Measurements from ENCODE around the gene FCHSD1. TPM values are rescaled to one million over a fixed set of nuclear protein-coding genes. Genes with fewer than 3 reads are reported as not detected.

The FCHSD1 gene
- total and polyA plus RNA-seq, 2 donors (not counting 3 experiments of a cell fraction or from before 2014, with no cell fraction given), result 35.1 to 37.0 TPM

- POLR2A ChIA-PET, result no interaction called here
- H3K79me2 ChIP-seq (ENCODE audit: control insufficient read depth, insufficient read depth, low read length), result peaks cover 9% of the 10 kb centered on the region
- DNase-seq (ENCODE audit: low read depth, low spot score) (no peak), FAIRE-seq (no peak)
- dilution Hi-C loops (cut with MboI; ENCODE audit: extremely low pct_ligation_motif_present, low sequenced_read_pairs), result no loop called here
- no peaks in the 10 kb centered on the region for H3K27me3 ChIP-seq (ENCODE audit: control insufficient read depth in 2 of 2, insufficient read depth in 2 of 2, low read length in 2 of 2)
- H3K4me3 ChIP-seq (replicated peaks in 1 of 3; ENCODE audit: insufficient read depth in 1 of 3, low read depth in 1 of 3, low read length in 3 of 3), result no peak overlapping the region
- TF ChIP-seq MYC (IDR thresholded peaks at IDR 0.05; ENCODE audit: low read depth, low read length), result no peak
- no peak for TF ChIP-seq GATA2 (IDR thresholded peaks at IDR 0.05; ENCODE audit: insufficient read depth, insufficient read length, low read depth, low read length)
- TF ChIP-seq, protein P1, sequence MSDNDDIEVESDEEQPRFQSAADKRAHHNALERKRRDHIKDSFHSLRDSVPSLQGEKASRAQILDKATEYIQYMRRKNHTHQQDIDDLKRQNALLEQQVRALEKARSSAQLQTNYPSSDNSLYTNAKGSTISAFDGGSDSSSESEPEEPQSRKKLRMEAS (IDR thresholded peaks at IDR 0.05; ENCODE audit: insufficient read depth, insufficient read length), result no peak
- no peak for TF ChIP-seq POLR2A (IDR thresholded peaks at IDR 0.05; ENCODE audit: low read depth, low read length)
- TF ChIP-seq POLR2AphosphoS5 (IDR thresholded peaks at IDR 0.05; ENCODE audit: insufficient read depth, low read depth, low read length), result no peak
- H3K9ac ChIP-seq (replicated peaks; ENCODE audit: extremely low read depth, insufficient read depth, low read length), result no peak overlapping the region
- no peaks in the 10 kb centered on the region for H3K9me3 ChIP-seq (replicated peaks; ENCODE audit: control insufficient read depth, insufficient read depth, low read length)
- no peaks in the 10 kb centered on the region for H3K9me1 ChIP-seq (replicated peaks; ENCODE audit: control insufficient read depth, extremely low read depth, insufficient read depth, low read length)
- peaks cover 16 to 40% of the 10 kb centered on the region in 2 experiments for H3K36me3 ChIP-seq (ENCODE audit: control insufficient read depth in 2 of 2, extremely low read depth in 1 of 2, insufficient read depth in 2 of 2, low read length in 2 of 2)
- H4K20me1 ChIP-seq (replicated peaks; ENCODE audit: control insufficient read depth, extremely low read depth, insufficient read depth, low read length), result no peaks in the 10 kb centered on the region
- no peak overlapping the region for H3K27ac ChIP-seq (ENCODE audit: insufficient read depth, low read depth, low read length)
- CTCF ChIA-PET, result interaction anchor here (3.6 to 10.5 kb wide), 2 partner anchors 10 to 36 kb away, joined by 23 to 63 read pairs; partner anchors contain the start of gene DIAPH1
- H2AFZ ChIP-seq (ENCODE audit: low read depth, low read length), result no peak overlapping the region
- H3K4me2 ChIP-seq (ENCODE audit: insufficient read depth, low read length), result no peak overlapping the region
- intact Hi-C loops (cut with micrococcal nuclease), result no loop called here
- no peaks in the 10 kb centered on the region for H3K4me1 ChIP-seq (ENCODE audit: control insufficient read depth, extremely low read depth, insufficient read depth, low read length)
- no TSS peak for BruUV-seq (replicated peaks)
Observed at GRCh38 chr5:141628175-141628788, 22.9 kb downstream of the FCHSD1 start.

DNA sequence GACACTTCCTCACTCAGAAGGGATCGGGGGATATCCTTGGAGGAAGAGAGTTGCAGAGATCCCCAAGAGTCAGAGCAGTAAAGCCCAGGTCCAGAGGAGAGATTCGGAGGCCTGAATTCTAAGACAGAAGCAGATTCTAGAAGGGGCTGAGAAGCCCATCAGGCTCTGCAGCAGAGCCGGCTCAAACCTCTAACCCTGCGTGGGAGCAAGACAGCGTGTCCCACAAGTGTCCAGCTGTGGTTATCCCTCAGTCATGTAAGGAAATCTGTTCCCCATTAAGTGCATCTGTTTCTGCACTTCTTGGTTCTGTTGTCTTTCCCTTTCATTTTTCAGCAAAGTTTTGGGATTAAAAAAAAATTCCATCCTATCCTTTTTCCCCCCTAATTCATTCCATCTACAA, 27.6 kb downstream of the FCHSD1 start:
- FAIRE-seq (no peak), DNase-seq (ENCODE audit: low read depth, low spot score) (no peak)
- CTCF ChIA-PET, result interaction anchor here (8.5 kb wide), 1 partner anchor 32 kb away, joined by 1019 read pairs; no protein-coding TSS in a partner anchor
- Histone ChIP-seq H3K27ac (ENCODE audit: insufficient read depth, low read depth, low read length) (no peak overlapping the region), H3K9ac (replicated peaks; ENCODE audit: extremely low read depth, insufficient read depth, low read length) (no peak overlapping the region), H3K27me3 (ENCODE audit: control insufficient read depth in 2 of 2, insufficient read depth in 2 of 2, low read length in 2 of 2) (no peaks in the 10 kb centered on the region), H3K79me2 (ENCODE audit: control insufficient read depth, insufficient read depth, low read length) (no peaks in the 10 kb centered on the region), H2AFZ (ENCODE audit: low read depth, low read length) (no peak overlapping the region), H3K4me3 (replicated peaks in 1 of 3; ENCODE audit: insufficient read depth in 1 of 3, low read depth in 1 of 3, low read length in 3 of 3) (no peak overlapping the region), H3K36me3 (ENCODE audit: control insufficient read depth in 2 of 2, extremely low read depth in 1 of 2, insufficient read depth in 2 of 2, low read length in 2 of 2) (peaks cover 17 to 41% of the 10 kb centered on the region in 2 experiments), H4K20me1 (replicated peaks; ENCODE audit: control insufficient read depth, extremely low read depth, insufficient read depth, low read length) (no peaks in the 10 kb centered on the region), H3K4me2 (ENCODE audit: insufficient read depth, low read length) (no peak overlapping the region), H3K4me1 (ENCODE audit: control insufficient read depth, extremely low read depth, insufficient read depth, low read length) (no peaks in the 10 kb centered on the region), H3K9me1 (replicated peaks; ENCODE audit: control insufficient read depth, extremely low read depth, insufficient read depth, low read length) (no peaks in the 10 kb centered on the region), H3K9me3 (replicated peaks; ENCODE audit: control insufficient read depth, insufficient read depth, low read length) (no peaks in the 10 kb centered on the region)
- dilution Hi-C loops (cut with MboI; ENCODE audit: extremely low pct_ligation_motif_present, low sequenced_read_pairs), result no loop called here
- intact Hi-C loops (cut with micrococcal nuclease), result no loop called here
- no peak for TF ChIP-seq GATA2 (IDR thresholded peaks at IDR 0.05; ENCODE audit: insufficient read depth, insufficient read length, low read depth, low read length)
- TF ChIP-seq, protein P1 (IDR thresholded peaks at IDR 0.05; ENCODE audit: insufficient read depth, insufficient read length), result no peak
- TF ChIP-seq POLR2A (IDR thresholded peaks at IDR 0.05; ENCODE audit: low read depth, low read length), result no peak
- TF ChIP-seq, protein P2, sequence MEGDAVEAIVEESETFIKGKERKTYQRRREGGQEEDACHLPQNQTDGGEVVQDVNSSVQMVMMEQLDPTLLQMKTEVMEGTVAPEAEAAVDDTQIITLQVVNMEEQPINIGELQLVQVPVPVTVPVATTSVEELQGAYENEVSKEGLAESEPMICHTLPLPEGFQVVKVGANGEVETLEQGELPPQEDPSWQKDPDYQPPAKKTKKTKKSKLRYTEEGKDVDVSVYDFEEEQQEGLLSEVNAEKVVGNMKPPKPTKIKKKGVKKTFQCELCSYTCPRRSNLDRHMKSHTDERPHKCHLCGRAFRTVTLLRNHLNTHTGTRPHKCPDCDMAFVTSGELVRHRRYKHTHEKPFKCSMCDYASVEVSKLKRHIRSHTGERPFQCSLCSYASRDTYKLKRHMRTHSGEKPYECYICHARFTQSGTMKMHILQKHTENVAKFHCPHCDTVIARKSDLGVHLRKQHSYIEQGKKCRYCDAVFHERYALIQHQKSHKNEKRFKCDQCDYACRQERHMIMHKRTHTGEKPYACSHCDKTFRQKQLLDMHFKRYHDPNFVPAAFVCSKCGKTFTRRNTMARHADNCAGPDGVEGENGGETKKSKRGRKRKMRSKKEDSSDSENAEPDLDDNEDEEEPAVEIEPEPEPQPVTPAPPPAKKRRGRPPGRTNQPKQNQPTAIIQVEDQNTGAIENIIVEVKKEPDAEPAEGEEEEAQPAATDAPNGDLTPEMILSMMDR (IDR thresholded peaks at IDR 0.05; ENCODE audit: extremely low read depth in 1 of 2, insufficient read depth in 1 of 2, low read depth in 1 of 2, low read length in 2 of 2), result no peak
- TF ChIP-seq FOS (IDR thresholded peaks at IDR 0.05; ENCODE audit: borderline replicate concordance, insufficient read depth, low read length), result no peak
- TF ChIP-seq MYC (IDR thresholded peaks at IDR 0.05; ENCODE audit: low read depth, low read length), result no peak
- TF ChIP-seq POLR2AphosphoS5 (IDR thresholded peaks at IDR 0.05; ENCODE audit: insufficient read depth, low read depth, low read length), result no peak
- TF ChIP-seq JUN (IDR thresholded peaks at IDR 0.05; ENCODE audit: borderline replicate concordance, insufficient read depth, insufficient read length, low read depth), result no peak
- no peak for TF ChIP-seq EZH2 (IDR thresholded peaks at IDR 0.05; ENCODE audit: borderline replicate concordance, low read depth, low read length, severe bottlenecking)
- BruUV-seq (replicated peaks), result no TSS peak
- POLR2A ChIA-PET, result interaction anchor here (0.7 kb wide), 1 partner anchor 110 kb away, joined by 3 read pairs; no protein-coding TSS in a partner anchor

Data from endothelial cell of umbilical vein (primary cell).